HG02885 (cell line): ENCODE results near the gene PEBP1.

Source experiments
- ATAC-seq: cut with Tn5 transposase; IDR thresholded peaks from one replicate; pipeline ENCODE4 v1.9.1; 2021; ENCODE audit warnings: mild to moderate bottlenecking; ENCODE audit not compliant: unreplicated experiment, poor library complexity

Gene PEBP1

DNA sequence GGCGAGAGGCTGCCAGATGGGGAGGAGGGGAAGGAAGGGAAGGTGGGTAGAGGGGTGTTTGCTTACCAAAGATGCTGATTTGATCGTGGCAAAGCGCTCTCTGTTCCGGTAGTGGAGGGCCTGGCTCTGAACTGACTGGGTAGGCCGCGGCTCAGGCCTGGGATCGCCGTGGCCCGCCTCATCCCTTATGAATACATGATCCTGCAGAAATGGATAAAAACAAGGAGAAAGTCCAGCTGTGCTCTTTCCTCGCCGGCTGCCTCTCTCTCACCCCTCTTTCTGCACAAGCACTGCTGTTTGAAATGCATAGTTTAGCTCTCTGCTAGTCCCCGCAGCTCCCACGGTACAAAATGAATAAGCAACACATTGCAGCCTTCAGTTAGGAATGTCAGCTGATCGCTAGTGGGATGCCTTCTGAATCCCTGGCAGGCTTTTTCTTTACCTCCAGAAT lies 53.8 kb downstream of the PEBP1 start:
- no peak for ATAC-seq

GRCh38 chr12:118190266-118190665 lies 54.3 kb downstream of the PEBP1 start:
- no peak for ATAC-seq

DNA sequence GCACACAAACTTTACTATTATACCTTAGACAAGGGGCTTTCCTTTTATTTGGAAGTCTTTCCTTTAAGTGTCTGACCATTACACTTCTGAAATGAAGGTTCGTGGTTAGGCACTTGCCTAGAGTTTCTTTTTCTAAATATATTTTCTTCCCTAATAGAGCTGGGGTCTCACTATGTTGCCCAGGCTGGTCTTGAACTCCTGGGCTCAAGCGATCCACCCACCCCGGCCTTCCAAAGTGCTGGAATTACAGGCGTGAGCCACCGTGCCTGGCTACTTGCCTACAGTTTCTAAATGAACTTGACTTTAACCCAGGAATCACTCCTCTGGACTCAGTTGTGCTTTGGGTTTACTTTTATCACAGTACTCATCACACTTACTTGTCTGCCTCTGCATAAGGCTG lies 57.6 kb downstream of the PEBP1 start:
- ATAC-seq = no peak

- ATAC-seq = no peak
Measured at GRCh38 chr12:118193958-118194357, 58.0 kb downstream of the PEBP1 start.
